Measurements from ENCODE around the gene SLC6A6. TPM values are rescaled to one million over a fixed set of nuclear protein-coding genes. Genes with fewer than 3 reads are reported as not detected.

The SLC6A6 gene
- total and polyA plus RNA-seq, 12 donors = 10.6 to 197 (median 85.6) TPM

- Histone ChIP-seq H3K27me3 (no peaks in the 10 kb centered on the region), H3K9me3 (replicated peaks in 1 of 3) (no peaks in the 10 kb centered on the region), H3K4me3 (no peak overlapping the region), H3K4me1 (replicated peaks in 1 of 2) (peaks cover 5 to 6% of the 10 kb centered on the region in 2 donors), H3K36me3 (replicated peaks in 1 of 2) (no peaks in the 10 kb centered on the region), H3K27ac (no peak overlapping the region)
- TF ChIP-seq POLR2A (IDR thresholded peaks at IDR 0.05) (no peak), CTCF (IDR thresholded peaks at IDR 0.05) (no peak)
- intact Hi-C loops (cut with DNase I) = loop anchor here in 1 of 2 donors (5.0 to 10.0 kb wide), 2 partner anchors 66 to 121 kb away; no protein-coding TSS in a partner anchor
- no peak for DNase-seq
- 78 to 94% (median 83%) methylated on average over 4 to 5 of the region's 5 CpGs for WGBS, 4 donors
Observed at GRCh38 chr3:14396031-14396692, 6.2 kb upstream of the SLC6A6 start.

GRCh38 chr3:14397046-14397445, 5.4 kb upstream of the SLC6A6 start:
- intact Hi-C loops (cut with DNase I) = loop anchor here in 1 of 2 donors (5.0 to 10.0 kb wide), 2 partner anchors 65 to 122 kb away; no protein-coding TSS in a partner anchor

GRCh38 chr3:14397531-14397930, 4.9 kb upstream of the SLC6A6 start:
- Histone ChIP-seq H3K9me3 (replicated peaks in 1 of 3) (no peaks in the 10 kb centered on the region), H3K36me3 (replicated peaks in 1 of 2) (no peaks in the 10 kb centered on the region), H3K27me3 (no peaks in the 10 kb centered on the region), H3K4me1 (replicated peaks in 1 of 2) (peaks cover 0 to 5% of the 10 kb centered on the region in 2 donors), H3K4me3 (no peak overlapping the region), H3K27ac (no peak overlapping the region)
- 80 to 95% (median 83%) methylated on average over 1 to 3 of the region's 3 CpGs for WGBS, 4 donors
- intact Hi-C loops (cut with DNase I) = loop anchor here in 1 of 2 donors (5.0 to 10.0 kb wide), 2 partner anchors 65 to 123 kb away; no protein-coding TSS in a partner anchor
- DNase-seq = no peak
- TF ChIP-seq CTCF (IDR thresholded peaks at IDR 0.05) = no peak
- TF ChIP-seq POLR2A (IDR thresholded peaks at IDR 0.05) = no peak

More at GRCh38 chr3:14397046-14397445, 5.4 kb upstream of the SLC6A6 start:
- DNase-seq = no peak
- 74 to 81% (median 78%) methylated on average over 4 of the region's 4 CpGs for WGBS, 4 donors
- TF ChIP-seq CTCF (IDR thresholded peaks at IDR 0.05) (no peak), POLR2A (IDR thresholded peaks at IDR 0.05) (no peak)
- H3K9me3 ChIP-seq (replicated peaks in 1 of 3) = no peaks in the 10 kb centered on the region
- H3K4me3 ChIP-seq = no peak overlapping the region
- H3K27ac ChIP-seq = no peak overlapping the region
- H3K36me3 ChIP-seq (replicated peaks in 1 of 2) = no peaks in the 10 kb centered on the region
- no peaks in the 10 kb centered on the region for H3K27me3 ChIP-seq
- H3K4me1 ChIP-seq (replicated peaks in 1 of 2) = peaks cover 0 to 4% of the 10 kb centered on the region in 2 donors

GRCh38 chr3:14397940-14398796, 4.2 kb upstream of the SLC6A6 start:
- 76 to 88% (median 86%) methylated on average over 10 to 14 of the region's 14 CpGs for WGBS, 4 donors
- no peak overlapping the region for H3K4me3 ChIP-seq
- peaks cover 0 to 5% of the 10 kb centered on the region in 2 donors for H3K4me1 ChIP-seq (replicated peaks in 1 of 2)
- intact Hi-C loops (cut with DNase I) = loop anchor here in 1 of 2 donors (5.0 to 10.0 kb wide), 2 partner anchors 64 to 123 kb away; no protein-coding TSS in a partner anchor
- no peaks in the 10 kb centered on the region for H3K9me3 ChIP-seq (replicated peaks in 1 of 3)
- H3K27ac ChIP-seq = no peak overlapping the region
- no peaks in the 10 kb centered on the region for H3K36me3 ChIP-seq (replicated peaks in 1 of 2)
- TF ChIP-seq POLR2A (IDR thresholded peaks at IDR 0.05) = no peak
- TF ChIP-seq CTCF (IDR thresholded peaks at IDR 0.05) = no peak
- DNase-seq = no peak
- H3K27me3 ChIP-seq = no peaks in the 10 kb centered on the region
